ENCODE measurements around the gene TRIM7. TPM values are rescaled to one million over a fixed set of nuclear protein-coding genes. Genes with fewer than 3 reads are reported as not detected.

Gene TRIM7
- total and polyA plus RNA-seq, 8 donors = 0.45 to 20.4 (median 3.4) TPM; not detected in 1

DNA sequence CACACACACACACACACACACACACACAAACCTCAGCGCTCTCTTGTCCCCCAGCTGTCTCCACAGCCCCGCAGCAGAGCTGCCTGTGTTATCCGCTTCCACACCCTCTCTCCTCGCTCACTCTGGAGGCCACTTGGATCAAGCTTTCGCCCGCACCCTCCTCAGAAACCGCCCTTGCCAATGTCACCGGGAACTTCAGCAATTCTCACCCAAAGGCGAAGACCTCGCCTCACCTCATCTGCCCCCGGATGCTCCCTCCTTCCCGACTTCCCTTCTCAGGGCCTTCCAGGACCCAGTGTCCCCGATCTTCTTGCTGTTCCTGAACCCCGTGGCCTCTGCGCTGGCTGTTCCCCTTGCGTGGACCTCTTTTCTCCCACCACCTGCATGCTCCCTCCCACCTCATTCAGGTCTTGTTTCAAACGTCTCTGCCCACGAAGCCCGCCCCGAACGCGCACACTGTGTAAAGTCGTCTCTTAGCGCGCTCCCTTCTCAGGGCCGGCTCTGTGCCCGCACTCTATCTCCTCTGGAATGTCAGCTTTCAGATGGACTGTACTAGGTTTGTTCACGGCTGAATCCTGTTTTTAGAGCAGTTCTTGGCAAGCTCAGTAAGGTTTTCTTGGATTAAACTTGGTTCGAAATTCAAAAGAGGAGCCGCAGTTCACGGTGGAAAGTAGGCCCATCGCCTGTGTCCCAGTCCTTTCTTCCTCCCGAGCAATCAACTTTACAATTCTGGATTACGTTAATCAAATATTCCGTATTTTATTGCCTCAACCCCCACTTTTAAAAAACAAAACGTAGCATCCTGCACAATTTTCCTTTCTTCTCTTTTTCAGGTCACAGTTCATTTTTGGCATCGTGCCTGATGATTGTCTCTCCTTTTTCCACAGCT, 1.0 kb upstream of the TRIM7 start:
- peaks cover 25 to 55% (median 38%) of the 10 kb centered on the region in 4 donors for H3K4me1 ChIP-seq
- no peaks in the 10 kb centered on the region for H3K36me3 ChIP-seq
- peak overlapping the region; percentile 63 to 77 (median 70) for H3K4me3 ChIP-seq
- 8 to 18% (median 9%) methylated on average over 37 of the region's 37 CpGs for WGBS, 5 donors
- H3K27me3 ChIP-seq = peaks cover 0 to 30% (median 10%) of the 10 kb centered on the region in 3 donors
- TF ChIP-seq, protein P1, sequence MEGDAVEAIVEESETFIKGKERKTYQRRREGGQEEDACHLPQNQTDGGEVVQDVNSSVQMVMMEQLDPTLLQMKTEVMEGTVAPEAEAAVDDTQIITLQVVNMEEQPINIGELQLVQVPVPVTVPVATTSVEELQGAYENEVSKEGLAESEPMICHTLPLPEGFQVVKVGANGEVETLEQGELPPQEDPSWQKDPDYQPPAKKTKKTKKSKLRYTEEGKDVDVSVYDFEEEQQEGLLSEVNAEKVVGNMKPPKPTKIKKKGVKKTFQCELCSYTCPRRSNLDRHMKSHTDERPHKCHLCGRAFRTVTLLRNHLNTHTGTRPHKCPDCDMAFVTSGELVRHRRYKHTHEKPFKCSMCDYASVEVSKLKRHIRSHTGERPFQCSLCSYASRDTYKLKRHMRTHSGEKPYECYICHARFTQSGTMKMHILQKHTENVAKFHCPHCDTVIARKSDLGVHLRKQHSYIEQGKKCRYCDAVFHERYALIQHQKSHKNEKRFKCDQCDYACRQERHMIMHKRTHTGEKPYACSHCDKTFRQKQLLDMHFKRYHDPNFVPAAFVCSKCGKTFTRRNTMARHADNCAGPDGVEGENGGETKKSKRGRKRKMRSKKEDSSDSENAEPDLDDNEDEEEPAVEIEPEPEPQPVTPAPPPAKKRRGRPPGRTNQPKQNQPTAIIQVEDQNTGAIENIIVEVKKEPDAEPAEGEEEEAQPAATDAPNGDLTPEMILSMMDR (IDR thresholded peaks at IDR 0.05) = no peak
- TF ChIP-seq POLR2A (IDR thresholded peaks at IDR 0.05) (no peak), POLR2AphosphoS5 (IDR thresholded peaks at IDR 0.05) (no peak), EP300 (IDR thresholded peaks at IDR 0.05) (no peak)
- no peaks in the 10 kb centered on the region for H3K9me3 ChIP-seq
- intact Hi-C loops (cut with DNase I; ENCODE audit: low total_unique reads) = no loop called here
- H3K27ac ChIP-seq = peak overlapping the region in 4 of 5 donors; percentile 70 to 90 (median 81)
- DNase-seq = peak in 1 of 2 donors; percentile 60

GRCh38 chr5:181204113-181204825, 727 bp downstream of the TRIM7 start:
- TF ChIP-seq POLR2AphosphoS5 (IDR thresholded peaks at IDR 0.05) = no peak
- peaks cover 0 to 30% (median 10%) of the 10 kb centered on the region in 3 donors for H3K27me3 ChIP-seq
- H3K4me1 ChIP-seq = peaks cover 25 to 55% (median 38%) of the 10 kb centered on the region in 4 donors
- H3K36me3 ChIP-seq = no peaks in the 10 kb centered on the region
- peak overlapping the region; percentile 63 to 77 (median 70) for H3K4me3 ChIP-seq
- WGBS, 5 donors = 0 to 4% (median 2%) methylated on average over 22 to 67 of the region's 67 CpGs
- no peaks in the 10 kb centered on the region for H3K9me3 ChIP-seq
- intact Hi-C loops (cut with DNase I; ENCODE audit: low total_unique reads) = no loop called here
- peak overlapping the region in 4 of 5 donors; percentile 12 to 90 (median 72) for H3K27ac ChIP-seq
- DNase-seq = peak in 1 of 2 donors; percentile 67

DNA sequence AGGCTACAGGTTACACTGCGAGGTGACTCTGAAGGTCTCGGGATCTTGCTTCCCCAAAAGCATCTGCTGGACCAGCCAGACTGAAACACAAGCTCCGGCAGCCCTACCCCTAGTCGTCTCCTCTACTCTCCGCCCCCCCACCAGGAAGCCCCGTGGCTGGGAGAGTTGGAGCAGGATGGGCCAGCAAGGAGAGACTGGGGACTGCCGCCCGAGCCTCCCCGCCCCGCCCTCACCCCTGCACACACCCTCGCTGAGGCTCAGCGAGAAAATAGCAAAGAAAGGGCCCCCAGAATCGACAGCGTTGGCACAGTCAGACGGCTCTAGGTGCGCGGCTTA, 1.3 kb downstream of the TRIM7 start:
- Histone ChIP-seq H3K4me3 (peak overlapping the region; percentile 63 to 77 (median 70)), H3K9me3 (no peaks in the 10 kb centered on the region), H3K27ac (peak overlapping the region in 4 of 5 donors; percentile 12 to 90 (median 72)), H3K4me1 (peaks cover 25 to 55% (median 38%) of the 10 kb centered on the region in 4 donors), H3K36me3 (no peaks in the 10 kb centered on the region), H3K27me3 (peaks cover 0 to 30% (median 10%) of the 10 kb centered on the region in 3 donors)
- peak in 1 of 2 donors; percentile 38 for DNase-seq
- 5 to 8% (median 6%) methylated on average over 17 of the region's 17 CpGs for WGBS, 5 donors
- intact Hi-C loops (cut with DNase I; ENCODE audit: low total_unique reads) = no loop called here
- TF ChIP-seq POLR2AphosphoS5 (IDR thresholded peaks at IDR 0.05) = no peak
- TF ChIP-seq, protein P1 (IDR thresholded peaks at IDR 0.05) = no peak
- no peak for TF ChIP-seq EP300 (IDR thresholded peaks at IDR 0.05)
- TF ChIP-seq POLR2A (IDR thresholded peaks at IDR 0.05) = no peak

DNA sequence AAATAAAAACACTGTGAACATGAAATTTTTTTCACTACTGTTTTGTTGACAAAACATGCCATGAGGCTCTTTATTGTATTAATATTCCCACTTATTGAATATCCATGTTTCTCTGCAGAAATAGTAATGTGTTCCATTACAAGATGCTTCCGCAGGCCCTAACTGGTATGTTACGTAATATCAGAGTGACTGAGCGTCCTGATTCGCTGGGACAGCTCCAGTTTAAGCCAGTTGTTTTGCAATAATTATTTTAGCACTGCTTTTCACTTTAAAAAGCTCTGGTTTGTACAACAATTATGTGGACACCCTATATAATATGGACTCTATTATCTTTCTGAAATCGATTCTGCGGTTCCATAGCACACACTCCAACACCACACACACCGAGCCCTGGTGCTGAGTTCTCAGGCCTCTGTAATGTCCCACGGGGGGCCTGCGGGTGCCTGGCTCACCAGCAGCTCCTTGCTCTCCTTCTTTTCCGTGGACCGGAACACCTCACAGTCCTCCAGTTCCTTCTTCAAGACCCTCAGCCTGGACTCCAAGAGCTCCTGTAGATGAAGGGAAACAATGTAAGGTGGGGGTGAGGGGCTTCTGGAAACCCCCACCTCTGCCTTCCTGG, 1.8 kb downstream of the TRIM7 start:
- no peak for DNase-seq
- Histone ChIP-seq H3K9me3 (no peaks in the 10 kb centered on the region), H3K27ac (peak overlapping the region in 3 of 5 donors; percentile 57 to 90 (median 87)), H3K27me3 (peaks cover 0 to 30% (median 10%) of the 10 kb centered on the region in 3 donors), H3K4me3 (peak overlapping the region in 1 of 4 donors; percentile 76), H3K36me3 (no peaks in the 10 kb centered on the region), H3K4me1 (peaks cover 25 to 55% (median 38%) of the 10 kb centered on the region in 4 donors)
- no peak for TF ChIP-seq EP300 (IDR thresholded peaks at IDR 0.05)
- TF ChIP-seq POLR2A (IDR thresholded peaks at IDR 0.05) = no peak
- TF ChIP-seq, protein P1 (IDR thresholded peaks at IDR 0.05) = no peak
- TF ChIP-seq POLR2AphosphoS5 (IDR thresholded peaks at IDR 0.05) = no peak
- intact Hi-C loops (cut with DNase I; ENCODE audit: low total_unique reads) = no loop called here
- 67 to 76% (median 70%) methylated on average over 11 of the region's 11 CpGs for WGBS, 5 donors

Measured in stomach (tissue), 9 donors.